H1 (cell line): ENCODE results near the gene U2AF1L4. TPM values are rescaled to one million over a fixed set of nuclear protein-coding genes. Genes with fewer than 3 reads are reported as not detected.

Experiments used
- CTCF ChIA-PET: fragments of 300-600 bp; sonication (Branson Sonifier 250); formaldehyde crosslinking; loops from one replicate; lab custom pipeline; 2021; ENCODE audit not compliant: partially characterized antibody; lab: Charles Lee
- POLR2A ChIA-PET: fragments of 300-600 bp; sonication (Branson Sonifier 250); formaldehyde crosslinking; loops from one replicate; lab custom pipeline; 2021; ENCODE audit warnings: inconsistent platforms; ENCODE audit not compliant: partially characterized antibody; lab: Charles Lee
- DNase-seq, 2 experiments: peaks; one replicate each; pipeline versions ENCODE4 v3.0.0 to v3.0.0-alpha.2; 2010 to 2022; ENCODE audit warnings: low spot score in 2 of 2, low read depth in 1 of 2, mixed read lengths in 1 of 2
- FAIRE-seq: peaks from 2 replicates; lab custom pipeline; 2011; peaks lifted over from hg19 to GRCh38; lab: Jason Lieb, UNC
- H2AFZ ChIP-seq: 2 replicates; pipeline ENCODE4 v1.8.1; 2012; ENCODE audit warnings: low read length, inconsistent platforms
- H2AK5ac ChIP-seq: 2 replicates; pipeline ENCODE4 v1.6.1; 2013; ENCODE audit warnings: low read depth, low read length
- H2BK120ac ChIP-seq: replicated peaks from 2 replicates; pipeline ENCODE3; 2013; ENCODE audit warnings: low read depth, low read length, inconsistent platforms
- H2BK12ac ChIP-seq: 2 replicates; pipeline ENCODE4 v1.6.1; 2013; ENCODE audit warnings: low read depth, low read length
- H2BK15ac ChIP-seq: 2 replicates; pipeline ENCODE4 v1.6.1; 2013; ENCODE audit warnings: low read length
- H2BK20ac ChIP-seq: 2 replicates; pipeline ENCODE4 v1.6.1; 2013; ENCODE audit warnings: low read length
- H2BK5ac ChIP-seq: 2 replicates; pipeline ENCODE4 v1.6.1; 2013; ENCODE audit warnings: low read depth, low read length
- H3K14ac ChIP-seq: 2 replicates; pipeline ENCODE4 v1.6.1; 2013; ENCODE audit warnings: inconsistent platforms; ENCODE audit not compliant: insufficient read length
- H3K18ac ChIP-seq: 2 replicates; pipeline ENCODE4 v1.6.1; 2013; ENCODE audit warnings: low read length; ENCODE audit errors: extremely low read depth
- H3K23ac ChIP-seq: 2 replicates; pipeline ENCODE4 v1.6.1; 2013; ENCODE audit warnings: inconsistent platforms; ENCODE audit not compliant: insufficient read length
- H3K23me2 ChIP-seq: 2 replicates; pipeline ENCODE4 v1.6.1; 2013; ENCODE audit warnings: low read depth, low read length
- H3K27ac ChIP-seq: 2 replicates; pipeline ENCODE4 v1.6.1; 2011; ENCODE audit warnings: low read depth, low read length, inconsistent platforms
- H3K27me3 ChIP-seq, 4 experiments: replicated peaks in 1 of 4; 1 replicate in 1 of 4; 2 replicates in 3 of 4; pipeline versions ENCODE4 v1.6.1 to v1.8.1; 2011 to 2013; ENCODE audit warnings: low read length in 3 of 4, mild to moderate bottlenecking in 3 of 4, inconsistent platforms in 2 of 4, mixed read lengths in 2 of 4, moderate library complexity in 1 of 4; ENCODE audit not compliant: control insufficient read depth in 3 of 4, insufficient read depth in 3 of 4; ENCODE audit errors: extremely low read depth in 1 of 4
- H3K36me3 ChIP-seq, 4 experiments: 2 replicates each; pipeline versions ENCODE4 v1.6.1 to v1.8.1; 2011 to 2013; ENCODE audit warnings: mild to moderate bottlenecking in 4 of 4, low read length in 3 of 4, moderate library complexity in 2 of 4, control low read depth in 1 of 4, inconsistent platforms in 1 of 4; ENCODE audit not compliant: insufficient read depth in 4 of 4, control insufficient read depth in 2 of 4
- H3K4ac ChIP-seq: replicated peaks from 2 replicates; pipeline ENCODE3; 2013; ENCODE audit warnings: low read length, low read depth, mixed read lengths, inconsistent platforms; ENCODE audit not compliant: insufficient read length
- H3K4me1 ChIP-seq, 4 experiments: replicated peaks in 1 of 4; 1 replicate in 1 of 4; 2 replicates in 3 of 4; pipeline versions ENCODE4 v1.6.1 to v1.8.1; 2011 to 2013; ENCODE audit warnings: low read length in 3 of 4, inconsistent platforms in 2 of 4, mixed read lengths in 1 of 4; ENCODE audit not compliant: insufficient read depth in 4 of 4, control insufficient read depth in 3 of 4
- H3K4me2 ChIP-seq, 2 experiments: 2 replicates each; pipeline versions ENCODE4 v1.6.1 to v1.8.1; 2011 to 2013; ENCODE audit warnings: low read depth in 2 of 2, low read length in 2 of 2, control low read depth in 1 of 2, inconsistent platforms in 1 of 2, mild to moderate bottlenecking in 1 of 2; ENCODE audit not compliant: insufficient read depth in 1 of 2
- H3K4me3 ChIP-seq, 4 experiments: fragments of 200-600, 300-600 bp in 1 of 4; sonication (generic), shearing (Covaris generic), sonication (Bioruptor Twin) in 1 of 4; 2 replicates each; pipeline versions ENCODE4 v1.5.1 to v1.8.1; 2011 to 2016; ENCODE audit warnings: low read length in 4 of 4, low read depth in 3 of 4, control low read depth in 2 of 4, inconsistent platforms in 2 of 4, mild to moderate bottlenecking in 2 of 4, mixed read lengths in 1 of 4, moderate library complexity in 1 of 4; ENCODE audit not compliant: insufficient read depth in 2 of 4; ENCODE audit errors: extremely low read depth in 1 of 4
- H3K56ac ChIP-seq: replicated peaks from 2 replicates; pipeline ENCODE3; 2013; ENCODE audit warnings: low read depth, mild to moderate bottlenecking, mixed read lengths, low read length, inconsistent platforms; ENCODE audit not compliant: insufficient read length
- H3K79me1 ChIP-seq: 2 replicates; pipeline ENCODE4 v1.6.1; 2013; ENCODE audit warnings: low read depth, low read length, control low read depth
- H3K79me2 ChIP-seq, 2 experiments: 2 replicates each; pipeline versions ENCODE4 v1.6.1 to v1.8.1; 2012 to 2013; ENCODE audit warnings: low read length in 2 of 2, mild to moderate bottlenecking in 2 of 2, inconsistent platforms in 1 of 2; ENCODE audit not compliant: insufficient read depth in 2 of 2, control insufficient read depth in 1 of 2
- H3K9ac ChIP-seq, 4 experiments: replicated peaks in 1 of 4; 1 replicate in 1 of 4; 2 replicates in 3 of 4; pipeline versions ENCODE4 v1.6.1 to v1.8.1; 2011 to 2013; ENCODE audit warnings: low read depth in 3 of 4, low read length in 3 of 4, control low read depth in 2 of 4, mild to moderate bottlenecking in 2 of 4, moderate library complexity in 2 of 4, inconsistent platforms in 1 of 4; ENCODE audit errors: extremely low read depth in 1 of 4
- H3K9me3 ChIP-seq, 2 experiments: 2 replicates each; pipeline versions ENCODE4 v1.6.1 to v1.8.1; 2012 to 2013; ENCODE audit warnings: mild to moderate bottlenecking in 2 of 2, moderate library complexity in 2 of 2, control low read depth in 1 of 2, inconsistent platforms in 1 of 2, low read depth in 1 of 2, low read length in 1 of 2, mixed read lengths in 1 of 2; ENCODE audit not compliant: insufficient read depth in 2 of 2
- H4K20me1 ChIP-seq, 2 experiments: replicated peaks in 1 of 2; 2 replicates each; pipeline versions ENCODE3 to v1.8.1; 2011 to 2013; ENCODE audit warnings: inconsistent platforms in 2 of 2, low read length in 2 of 2, mild to moderate bottlenecking in 1 of 2; ENCODE audit not compliant: insufficient read depth in 2 of 2, control insufficient read depth in 1 of 2
- H4K5ac ChIP-seq: 2 replicates; pipeline ENCODE4 v1.6.1; 2013; ENCODE audit warnings: low read length, low read depth, mixed read lengths, inconsistent platforms; ENCODE audit not compliant: insufficient read length
- H4K8ac ChIP-seq: 2 replicates; pipeline ENCODE4 v1.8.0; 2013; ENCODE audit warnings: mild to moderate bottlenecking, moderate library complexity, low read length, inconsistent platforms; ENCODE audit not compliant: insufficient read depth; ENCODE audit errors: extremely low read depth
- H4K91ac ChIP-seq: replicated peaks from 2 replicates; pipeline ENCODE3; 2013; ENCODE audit warnings: low read length, mixed read lengths, inconsistent platforms; ENCODE audit not compliant: insufficient read length
- HDAC2 ChIP-seq, 2 experiments: fragments of 300-600 bp in 1 of 2; sonication (generic) in 1 of 2; IDR thresholded peaks; 2 replicates each; pipeline ENCODE4 v1.6.1; 2011 to 2012; ENCODE audit warnings: low read depth in 2 of 2, low read length in 2 of 2, mild to moderate bottlenecking in 2 of 2, moderate library complexity in 2 of 2, borderline replicate concordance in 1 of 2, inconsistent platforms in 1 of 2
- SP4 ChIP-seq: IDR thresholded peaks from 2 replicates; pipeline ENCODE4 v1.6.1; 2012; ENCODE audit warnings: low read length, inconsistent platforms
- WGBS, 2 experiments: shearing (Covaris generic) in 1 of 2; methylation state at CpG; one replicate each; pipeline versions ENCODE4 v1.1.6 to v1.1.7; 2013 to 2015; ENCODE audit warnings: low lambda C conversion rate in 2 of 2, mixed read lengths in 2 of 2, inconsistent platforms in 1 of 2, low coverage in 1 of 2, missing lambda C conversion rate in 1 of 2; ENCODE audit not compliant: insufficient replicate concordance in 2 of 2, insufficient coverage in 1 of 2, insufficient read length in 1 of 2; ENCODE audit errors: extremely low coverage in 1 of 2, missing lambda C conversion rate in 1 of 2; 5-methylcytosine and 5-hydroxymethylcytosine counted together
- polyA plus RNA-seq, 7 experiments: library from polyadenylated mRNA; depleted of rRNA in 3 of 7; stranded (reverse) in 5 of 7; unstranded in 2 of 7; fragments of >200 nt in 5 of 7; fragments of 200-250 nt in 2 of 7; gene quantifications; 1 replicate in 5 of 7; 2 replicates in 1 of 7; 4 replicates in 1 of 7; pipeline versions ENCODE4 v1.2.1 to v1.2.3, GENCODE V29; 2011 to 2013; ENCODE audit warnings: missing spikeins in 2 of 7, mixed read lengths in 2 of 7
- total RNA-seq: library from RNA; stranded (reverse); fragmentation: NEBNext Ultra II Directional; extraction: Animal tissue kit (Norgen Biotek cat#: 25700); gene quantifications from 2 replicates; pipeline ENCODE4 v1.2.1, GENCODE V29; 2021
- TF ChIP-seq, protein P1 (sequence below): IDR thresholded peaks from 2 replicates; pipeline ENCODE4 v1.6.1; 2011; ENCODE audit warnings: low read depth, mild to moderate bottlenecking, low read length; ENCODE audit not compliant: insufficient read depth
- TF ChIP-seq, protein P2 (sequence below), 3 experiments: IDR thresholded peaks; 1 replicate in 2 of 3; 2 replicates in 1 of 3; pipeline versions ENCODE4 v1.5.1 to v1.6.1; 2011; ENCODE audit warnings: low read length in 3 of 3, mild to moderate bottlenecking in 3 of 3, inconsistent platforms in 2 of 3, low read depth in 1 of 3, moderate library complexity in 1 of 3; ENCODE audit not compliant: insufficient read depth in 1 of 3; ENCODE audit errors: control extremely low read depth in 1 of 3

The U2AF1L4 gene
- total and polyA plus RNA-seq, 2 of the 8 experiments (the other 6 are each of a cell fraction or from before 2014, with no cell fraction given) = 15.1 to 32.7 TPM

DNA sequence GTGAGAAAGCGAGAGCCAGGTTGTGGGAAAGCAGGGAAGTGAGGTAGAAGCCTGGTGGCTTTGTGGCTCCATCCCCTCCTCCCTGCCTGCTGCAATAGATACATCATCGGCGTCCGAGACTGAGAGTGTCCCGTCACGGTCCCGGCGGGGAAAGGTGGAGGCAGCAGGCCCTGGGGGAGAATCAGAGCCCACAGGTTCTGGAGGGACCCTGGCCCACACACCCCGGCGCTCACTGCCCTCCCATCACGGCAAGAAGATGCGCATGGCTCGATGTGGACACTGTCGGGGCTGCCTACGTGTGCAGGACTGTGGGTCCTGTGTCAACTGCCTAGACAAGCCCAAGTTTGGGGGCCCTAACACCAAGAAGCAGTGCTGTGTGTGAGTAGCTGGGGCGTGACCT, 22.3 kb downstream of the U2AF1L4 start:
- WGBS, 2 experiments = 97% methylated on average over 15 of the region's 16 CpGs; no CpG with 5 or more reads in 1 of the 2 experiments
- H2AFZ ChIP-seq = no peak overlapping the region
- no peak overlapping the region for H4K5ac ChIP-seq
- no peak overlapping the region for H2BK5ac ChIP-seq
- H3K23me2 ChIP-seq = peaks cover 3% of the 10 kb centered on the region; the same call in 1 of the 2 replicates
- H2BK120ac ChIP-seq = no peak overlapping the region
- no peak overlapping the region for H2BK15ac ChIP-seq
- H4K91ac ChIP-seq = no peak overlapping the region
- H3K4me2 ChIP-seq = no peak overlapping the region
- H2AK5ac ChIP-seq = no peak overlapping the region
- peaks cover 8% of the 10 kb centered on the region for H3K79me1 ChIP-seq
- DNase-seq = no peak
- peaks cover 7 to 16% of the 10 kb centered on the region in 2 experiments for H4K20me1 ChIP-seq
- H3K9ac ChIP-seq = no peak overlapping the region
- no peaks in the 10 kb centered on the region for H3K9me3 ChIP-seq
- H4K8ac ChIP-seq = no peak overlapping the region
- ChIA-PET POLR2A (interaction anchor here (1.7 to 6.1 kb wide), 4 partner anchors 10 to 17 kb away, joined by 5 to 54 read pairs (median 24); no protein-coding TSS in a partner anchor), CTCF (interaction anchor here (0.7 to 11.8 kb wide), 3 partner anchors 15 to 167 kb away, joined by 3 to 80 read pairs (median 3); partner anchors contain the start of gene IGFLR1)
- no peak overlapping the region for H3K14ac ChIP-seq
- H3K18ac ChIP-seq = no peak overlapping the region
- H3K4ac ChIP-seq = no peak overlapping the region
- FAIRE-seq = no peak
- H3K4me3 ChIP-seq = no peak overlapping the region
- H3K27ac ChIP-seq = no peak overlapping the region
- H3K36me3 ChIP-seq = peaks cover 36 to 58% (median 50%) of the 10 kb centered on the region in 4 experiments
- H3K23ac ChIP-seq = no peak overlapping the region
- peaks cover 0 to 5% (median under 1%) of the 10 kb centered on the region in 4 experiments; a peak in 2 of 7 replicates for H3K4me1 ChIP-seq
- H3K56ac ChIP-seq = no peak overlapping the region
- no peak overlapping the region for H2BK20ac ChIP-seq
- H3K79me2 ChIP-seq = peaks cover 0 to 20% of the 10 kb centered on the region in 2 experiments; a peak in 2 of 4 replicates
- TF ChIP-seq HDAC2 (IDR thresholded peaks at IDR 0.05; ENCODE audit: borderline replicate concordance in 1 of 2, low read depth in 2 of 2, low read length in 2 of 2) (no peak), SP4 (no peak)
- TF ChIP-seq, protein P1, sequence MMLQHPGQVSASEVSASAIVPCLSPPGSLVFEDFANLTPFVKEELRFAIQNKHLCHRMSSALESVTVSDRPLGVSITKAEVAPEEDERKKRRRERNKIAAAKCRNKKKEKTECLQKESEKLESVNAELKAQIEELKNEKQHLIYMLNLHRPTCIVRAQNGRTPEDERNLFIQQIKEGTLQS = no peak
- TF ChIP-seq, protein P2, sequence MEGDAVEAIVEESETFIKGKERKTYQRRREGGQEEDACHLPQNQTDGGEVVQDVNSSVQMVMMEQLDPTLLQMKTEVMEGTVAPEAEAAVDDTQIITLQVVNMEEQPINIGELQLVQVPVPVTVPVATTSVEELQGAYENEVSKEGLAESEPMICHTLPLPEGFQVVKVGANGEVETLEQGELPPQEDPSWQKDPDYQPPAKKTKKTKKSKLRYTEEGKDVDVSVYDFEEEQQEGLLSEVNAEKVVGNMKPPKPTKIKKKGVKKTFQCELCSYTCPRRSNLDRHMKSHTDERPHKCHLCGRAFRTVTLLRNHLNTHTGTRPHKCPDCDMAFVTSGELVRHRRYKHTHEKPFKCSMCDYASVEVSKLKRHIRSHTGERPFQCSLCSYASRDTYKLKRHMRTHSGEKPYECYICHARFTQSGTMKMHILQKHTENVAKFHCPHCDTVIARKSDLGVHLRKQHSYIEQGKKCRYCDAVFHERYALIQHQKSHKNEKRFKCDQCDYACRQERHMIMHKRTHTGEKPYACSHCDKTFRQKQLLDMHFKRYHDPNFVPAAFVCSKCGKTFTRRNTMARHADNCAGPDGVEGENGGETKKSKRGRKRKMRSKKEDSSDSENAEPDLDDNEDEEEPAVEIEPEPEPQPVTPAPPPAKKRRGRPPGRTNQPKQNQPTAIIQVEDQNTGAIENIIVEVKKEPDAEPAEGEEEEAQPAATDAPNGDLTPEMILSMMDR (IDR thresholded peaks at IDR 0.05; ENCODE audit: control extremely low read depth in 1 of 3, insufficient read depth in 1 of 3, low read depth in 1 of 3, low read length in 3 of 3) = no peak
- no peaks in the 10 kb centered on the region for H3K27me3 ChIP-seq
- no peak overlapping the region for H2BK12ac ChIP-seq
